SH-SY5Y (cell line): Measurements from ENCODE around the gene PER3.

Experiments
- GATA2 ChIP-seq: IDR thresholded peaks from 2 replicates; pipeline ENCODE4 v1.6.1; 2011; ENCODE audit warnings: mild to moderate bottlenecking, low read depth, low read length
- GATA3 ChIP-seq: IDR thresholded peaks from 2 replicates; pipeline ENCODE4 v1.6.1; 2011; ENCODE audit warnings: low read depth, mild to moderate bottlenecking, low read length, moderate library complexity

Gene PER3

GRCh38 chr1:7842517-7842916 lies 58.4 kb downstream of the PER3 start:
- TF ChIP-seq GATA2 (no peak), GATA3 (no peak)

- no peak for TF ChIP-seq GATA3
- no peak for TF ChIP-seq GATA2
Observed at GRCh38 chr1:7845761-7846160, 61.7 kb downstream of the PER3 start.

DNA sequence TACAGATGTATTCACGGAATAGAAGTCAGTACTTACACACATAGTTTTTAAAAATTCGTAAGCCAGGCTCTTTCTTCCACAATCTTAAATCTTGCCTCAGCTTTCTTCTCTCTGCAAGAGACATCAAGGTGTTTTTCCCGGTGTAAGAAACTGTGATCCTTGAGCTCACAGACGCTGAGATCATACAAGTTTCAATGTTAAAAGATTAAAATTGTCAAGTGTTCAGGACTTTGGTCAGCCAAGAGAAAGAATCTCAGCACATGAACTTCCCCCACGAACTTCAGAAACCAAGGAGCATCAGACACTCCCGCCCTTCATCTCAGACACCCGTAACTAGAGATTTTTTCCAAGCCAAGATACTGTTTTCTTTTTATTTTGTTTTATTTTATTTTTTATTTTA lies 62.6 kb downstream of the PER3 start:
- TF ChIP-seq GATA3 (no peak), GATA2 (no peak)

- TF ChIP-seq GATA2 (no peak), GATA3 (no peak)
Observed at GRCh38 chr1:7847599-7847998, 63.5 kb downstream of the PER3 start.

DNA sequence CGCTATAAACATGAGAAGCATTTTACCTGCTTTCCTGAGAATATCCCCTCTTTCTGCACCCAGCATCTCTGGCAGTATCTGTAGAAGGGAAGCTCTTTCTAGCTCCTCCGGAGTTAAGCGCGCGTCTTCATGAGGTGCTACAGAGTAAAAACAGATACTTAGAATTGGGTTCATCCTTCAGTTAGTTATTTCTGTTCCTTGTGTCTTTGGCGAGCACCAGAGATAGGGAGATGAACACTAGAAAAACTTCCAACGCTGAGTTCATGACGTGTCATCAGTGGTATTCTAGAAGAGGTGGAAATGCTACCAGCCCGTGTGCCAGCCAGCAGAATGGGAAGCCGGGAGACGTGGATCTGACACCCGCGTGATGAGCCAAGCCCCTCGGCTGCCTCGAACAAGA lies 66.7 kb downstream of the PER3 start:
- TF ChIP-seq GATA3, result no peak

DNA sequence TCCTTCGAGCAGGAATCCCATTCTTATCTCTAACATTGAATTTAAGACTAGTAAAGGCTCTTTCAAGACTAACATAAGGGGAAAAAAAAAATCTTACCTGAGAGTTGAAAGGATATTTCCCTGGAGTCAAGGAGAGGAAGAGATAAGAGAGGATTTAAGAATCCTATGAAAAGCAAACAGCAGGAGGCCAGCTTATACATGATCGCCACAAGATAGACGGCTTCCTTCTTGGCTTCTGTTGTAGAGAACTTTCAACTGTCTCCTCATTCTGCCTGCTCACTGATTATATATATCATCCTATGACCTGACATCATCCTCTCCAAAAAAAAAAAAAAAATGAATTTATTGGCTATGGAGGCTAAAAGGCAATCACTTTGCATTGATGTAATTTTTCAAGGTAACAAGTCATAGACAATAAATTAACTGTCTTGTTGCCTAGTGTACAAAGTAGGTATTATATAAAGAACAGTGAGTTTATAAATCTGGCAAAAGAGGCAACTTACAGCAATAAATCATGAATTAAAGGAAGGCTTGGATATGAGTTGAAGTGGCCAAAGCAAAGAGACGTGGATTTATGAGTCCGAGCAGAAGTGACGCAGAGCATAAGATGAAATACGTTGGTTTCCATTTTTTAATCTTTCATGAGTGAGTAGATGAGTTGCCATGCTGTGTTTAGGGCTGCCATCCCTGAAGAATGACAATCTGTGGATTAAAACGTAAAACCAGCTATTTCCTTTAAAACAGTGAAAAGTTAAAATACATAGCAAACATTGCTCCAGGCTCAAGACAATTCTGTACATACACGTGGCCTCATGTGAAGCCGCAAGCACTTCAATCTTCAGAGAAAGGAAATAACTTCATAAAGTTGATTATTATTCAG lies 69.0 kb downstream of the PER3 start, which contains the start of gene UTS2:
TSS of gene UTS2 (minus strand) at position 262 of the 880 bp plus-strand sequence. CDS start at position 200, 62 bp downstream.
- no peak for TF ChIP-seq GATA3
- TF ChIP-seq GATA2, result no peak

- TF ChIP-seq GATA2 (no peak), GATA3 (no peak)
Observed at GRCh38 chr1:7853684-7854026, 69.6 kb downstream of the PER3 start.

DNA sequence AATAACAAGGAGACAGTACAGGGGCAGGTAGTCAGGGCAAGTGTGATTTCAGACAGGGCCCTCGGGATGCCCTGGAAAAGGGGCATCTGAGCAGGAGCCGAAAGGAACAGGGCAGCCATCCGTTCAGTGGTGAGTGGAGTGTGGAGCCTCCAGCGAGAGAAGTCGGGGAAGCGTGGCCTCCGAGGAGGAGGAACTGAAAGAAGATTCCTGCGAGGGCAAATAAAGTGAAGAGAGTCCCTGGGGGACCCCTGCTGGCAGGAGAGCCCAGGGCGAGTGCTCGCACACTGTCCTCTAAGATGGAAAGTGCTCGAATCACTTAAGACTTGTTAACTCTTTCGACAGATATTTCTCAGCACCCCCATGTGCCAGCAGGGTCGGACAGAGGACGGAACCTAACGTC lies 72.3 kb downstream of the PER3 start:
- TF ChIP-seq GATA3, result no peak
- no peak for TF ChIP-seq GATA2

DNA sequence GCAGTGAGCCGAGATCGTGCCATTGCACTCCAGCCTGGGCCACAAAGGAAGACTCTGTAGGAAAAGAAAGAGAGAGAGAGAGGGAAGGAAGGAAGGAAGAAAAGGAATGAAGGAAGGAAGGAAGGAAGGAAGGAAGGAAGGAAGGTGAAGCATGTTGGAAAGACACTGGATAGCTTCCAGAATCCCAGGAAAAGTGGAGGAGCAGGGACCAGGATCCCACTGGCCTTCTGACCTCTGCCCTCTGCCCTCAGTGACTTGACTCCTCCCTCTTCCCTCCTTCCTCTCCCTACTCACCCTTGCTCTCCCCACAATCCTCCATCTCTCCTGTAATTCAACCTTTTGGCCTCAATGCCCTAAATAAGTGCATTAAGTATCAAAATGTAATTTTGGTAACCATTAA lies 72.9 kb downstream of the PER3 start:
- TF ChIP-seq GATA2, result no peak
- TF ChIP-seq GATA3, result no peak

- TF ChIP-seq GATA2 (no peak), GATA3 (no peak)
Observed at GRCh38 chr1:7857985-7858384, 73.9 kb downstream of the PER3 start.

DNA sequence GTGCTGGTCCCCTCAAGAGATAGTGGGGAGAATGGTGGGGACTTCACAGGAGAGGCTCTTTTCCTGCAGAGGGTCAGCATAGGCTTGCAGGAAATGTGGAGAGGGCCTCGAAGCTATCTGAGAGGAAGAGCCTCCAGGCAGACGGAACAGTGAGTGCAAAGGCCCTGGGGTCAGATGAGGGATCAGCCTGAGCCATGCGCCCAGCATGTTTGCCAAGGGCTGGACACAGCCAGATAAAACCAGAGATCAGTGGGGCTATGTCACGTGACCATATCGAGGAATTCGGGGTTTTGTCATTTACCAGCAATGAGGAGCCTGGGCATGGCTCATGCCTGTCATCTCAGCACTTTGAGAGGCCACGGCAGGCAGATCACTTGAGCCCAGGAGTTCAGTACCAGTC lies 75.3 kb downstream of the PER3 start:
- TF ChIP-seq GATA2 (no peak), GATA3 (no peak)

DNA sequence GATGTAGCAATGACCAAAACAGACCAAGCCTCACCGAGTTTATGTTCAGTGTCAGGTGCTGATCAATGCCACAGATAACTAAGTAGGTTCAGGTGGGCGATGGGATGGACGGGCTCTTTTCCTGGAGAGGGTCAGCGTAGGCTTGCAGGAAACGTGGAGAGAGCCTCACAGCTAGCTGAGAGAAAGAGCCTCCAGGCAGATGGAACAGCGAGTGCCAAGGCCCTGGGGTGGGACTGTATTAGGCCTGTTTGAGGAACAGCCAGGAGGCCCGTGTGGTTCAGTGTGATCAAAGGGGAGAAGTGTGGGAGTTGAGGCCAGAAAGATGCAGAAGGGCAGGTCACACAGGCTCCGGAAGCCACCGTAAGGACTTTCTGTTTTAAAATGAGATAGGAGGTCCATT lies 76.0 kb downstream of the PER3 start:
- TF ChIP-seq GATA3 (no peak), GATA2 (no peak)

DNA sequence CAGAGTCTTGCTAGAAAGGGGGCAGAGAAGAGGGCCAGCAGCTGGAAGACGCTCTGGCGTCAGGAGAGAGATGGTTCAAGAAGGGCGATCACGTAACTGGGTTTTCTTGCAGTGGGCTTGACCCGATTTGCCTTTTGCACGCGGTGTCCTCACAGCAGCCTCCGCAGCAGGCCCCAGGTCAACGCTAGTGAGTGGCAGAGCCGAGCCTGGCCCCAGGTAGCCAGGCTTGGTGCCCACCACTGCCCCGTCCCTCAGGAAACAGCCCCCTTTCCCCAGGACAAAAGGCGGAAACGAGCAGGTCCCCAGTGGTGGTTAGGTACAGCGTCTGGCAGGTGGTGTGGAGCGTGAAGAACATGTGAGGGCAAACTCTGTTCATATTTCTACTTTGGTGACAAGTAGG lies 77.4 kb downstream of the PER3 start:
- TF ChIP-seq GATA3 (no peak), GATA2 (no peak)

DNA sequence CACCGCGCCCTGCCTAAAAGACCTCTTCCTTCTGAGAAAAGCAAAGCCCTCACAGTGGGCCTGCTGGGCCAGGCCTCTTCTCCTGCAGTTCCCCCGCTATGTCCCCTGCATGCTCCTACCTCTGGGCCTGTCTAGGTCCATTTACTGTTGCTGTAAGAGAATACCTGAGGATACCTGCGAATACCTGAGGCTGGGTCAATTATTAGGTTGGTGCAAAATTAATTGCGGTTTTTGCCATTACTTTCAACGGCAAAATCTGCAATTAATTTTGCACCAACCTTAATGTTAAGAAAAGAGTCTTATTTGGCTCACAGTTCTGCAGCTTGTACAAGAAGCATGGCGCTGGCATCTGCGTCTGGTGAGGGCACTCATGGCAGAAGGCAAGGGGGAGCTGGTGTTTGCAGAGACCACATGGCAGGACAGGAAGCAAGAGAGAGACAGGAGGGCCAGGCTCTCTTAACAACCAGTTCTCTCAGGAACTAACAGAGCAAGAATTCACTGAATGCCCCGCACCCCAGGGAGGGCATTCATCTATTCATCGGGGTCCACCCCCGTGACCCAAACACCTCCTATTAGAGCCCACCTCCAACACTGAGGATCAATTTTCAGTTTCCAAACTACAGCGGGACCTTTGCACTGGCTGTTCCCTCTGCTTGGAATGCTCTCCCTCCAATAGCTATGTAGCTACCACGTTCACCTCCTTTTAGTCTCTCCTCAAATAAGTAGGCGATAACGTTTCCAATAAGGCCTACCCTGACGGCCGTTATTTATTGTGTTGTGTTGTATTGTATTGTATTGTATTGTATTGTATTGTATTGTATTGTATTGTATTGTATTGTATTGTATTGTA lies 78.3 kb downstream of the PER3 start:
- no peak for TF ChIP-seq GATA2
- no peak for TF ChIP-seq GATA3

DNA sequence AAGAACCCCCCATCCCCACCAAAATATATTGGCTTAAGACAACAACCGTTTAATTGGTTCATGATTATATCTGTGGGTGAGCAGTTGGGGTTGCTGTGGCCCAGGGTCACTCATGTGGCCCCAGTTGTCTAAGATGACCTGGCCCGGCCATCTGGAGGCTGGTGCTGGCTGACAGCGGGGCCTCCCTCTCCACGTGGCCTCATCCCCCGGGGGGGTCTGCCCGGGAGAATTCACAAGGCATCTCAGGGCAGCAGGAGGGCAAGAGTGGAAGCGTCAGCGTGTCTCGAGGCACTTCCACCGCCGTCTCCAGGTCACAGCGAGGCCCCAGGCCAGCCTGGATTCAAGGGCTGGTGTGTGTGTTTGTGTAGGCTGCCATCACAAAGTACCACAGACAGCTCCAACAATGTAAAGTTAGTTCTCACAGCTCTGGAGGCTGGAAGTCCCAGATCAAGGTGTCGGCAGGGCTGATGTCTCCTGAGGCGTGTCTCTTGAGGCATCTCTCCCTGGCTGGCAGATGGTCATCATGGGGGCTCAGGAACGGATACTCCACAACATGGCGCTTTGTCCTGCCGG lies 79.8 kb downstream of the PER3 start:
- TF ChIP-seq GATA2 (no peak), GATA3 (no peak)
